22Rv1 (cell line): Measurements from ENCODE around the gene KNCN.

Experiments used
- CTCF ChIP-seq: fragments of 450-650 bp; IDR thresholded peaks from 2 replicates; pipeline ENCODE4 v1.5.1; 2017; ENCODE audit warnings: mild to moderate bottlenecking
- ZFX ChIP-seq: fragments of 450-650 bp; IDR thresholded peaks from 2 replicates; pipeline ENCODE4 v1.6.1; 2017; ENCODE audit warnings: antibody characterized with exemption, borderline replicate concordance

GRCh38 chr1:46519209-46519608, 32.2 kb downstream of the KNCN start:
- TF ChIP-seq CTCF (no peak), ZFX (no peak)
